Hematopoietic multipotent progenitor cell treated with erythropoietin and hydrocortisone succinate and interleukin-3 and kit ligand, for 4 days (in vitro differentiated cells): Measurements from ENCODE around the gene NUDT5.
"Not testable (repeated sequence)": the region's sequence is repeated elsewhere in the genome, so short reads cannot be mapped to it uniquely, and the experiment has no call there.

ENCODE experiments used
- DNase-seq: peaks from one replicate; pipeline ENCODE4 v3.0.0-alpha.2; 2015

Gene NUDT5

DNA sequence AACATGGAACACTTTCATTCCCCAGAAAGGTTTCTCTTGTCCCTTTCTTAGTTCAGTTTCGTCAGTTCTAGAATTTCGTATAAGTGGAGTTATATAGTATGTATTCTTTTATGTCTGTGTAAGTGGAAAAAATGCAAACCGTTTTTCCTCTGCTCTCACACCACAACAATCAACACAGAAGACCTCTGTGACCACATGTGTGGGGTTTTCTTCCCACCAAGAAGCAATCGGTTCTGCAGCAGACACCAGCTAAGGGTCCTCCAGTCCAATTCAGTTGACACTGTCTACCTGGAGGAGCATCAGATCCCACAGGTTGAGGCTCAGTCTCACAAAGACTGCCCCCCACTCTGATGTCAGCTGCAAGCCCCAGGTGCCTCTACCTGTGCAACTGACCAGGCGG lies 6.5 kb upstream of the NUDT5 start:
- no peak for DNase-seq

DNA sequence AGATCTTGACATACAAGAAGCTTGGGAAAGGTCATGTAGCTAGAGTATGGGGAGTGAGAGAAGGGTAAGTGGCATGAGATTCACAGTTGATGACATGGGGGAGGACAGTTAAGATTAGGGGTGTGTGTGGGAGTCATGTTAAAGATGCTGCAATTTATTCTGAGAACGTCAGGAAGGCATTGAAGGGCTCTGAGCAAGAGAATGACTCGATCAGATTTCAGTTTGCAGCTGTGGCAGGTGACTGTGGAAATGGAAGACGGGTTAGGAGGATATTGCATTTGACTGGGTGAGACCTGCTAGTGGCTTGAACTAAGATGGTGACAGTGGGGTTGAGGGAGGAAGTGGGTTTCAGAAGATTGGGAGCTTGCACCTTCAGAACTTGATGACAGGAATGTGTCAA lies 5.9 kb upstream of the NUDT5 start:
- DNase-seq = no peak

DNA sequence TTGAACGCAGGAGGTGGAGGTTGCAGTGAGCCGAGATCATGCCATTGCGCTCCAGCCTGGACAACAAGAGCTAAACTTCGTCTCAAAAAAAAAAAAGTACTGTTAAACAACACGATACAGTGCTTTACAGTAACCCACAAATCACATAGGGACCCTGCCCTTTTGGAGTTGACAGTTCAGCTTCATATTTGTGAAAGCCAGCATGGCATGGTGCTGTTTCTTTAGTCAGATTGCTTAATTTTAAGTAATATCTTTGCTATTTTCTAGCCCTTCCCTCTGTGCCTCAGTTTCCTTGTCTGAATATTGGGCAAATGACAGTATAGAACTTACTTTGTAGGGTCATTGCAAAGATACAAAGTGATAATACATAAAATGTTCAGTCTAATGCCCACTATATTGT lies 5.2 kb upstream of the NUDT5 start:
- DNase-seq = no peak

DNA sequence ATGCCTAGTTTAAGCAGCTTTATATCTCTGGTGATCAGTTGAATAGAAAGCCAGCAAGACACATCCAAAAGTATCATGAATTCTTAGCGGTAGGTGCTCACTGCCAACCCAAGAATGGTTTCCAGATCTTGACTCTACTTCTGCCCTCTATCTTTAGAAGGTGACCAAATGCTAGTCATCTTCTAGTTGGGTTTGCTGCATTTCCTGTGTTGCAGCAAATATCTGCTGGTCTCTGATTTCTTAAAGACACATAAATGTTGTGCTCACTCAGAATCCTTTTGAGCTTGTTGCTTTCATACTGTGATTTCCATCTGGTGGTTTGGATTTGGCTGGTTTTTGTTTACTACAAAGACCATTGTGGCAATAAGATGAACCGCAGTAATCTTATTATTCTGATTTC lies 2.5 kb upstream of the NUDT5 start:
- no peak for DNase-seq

DNA sequence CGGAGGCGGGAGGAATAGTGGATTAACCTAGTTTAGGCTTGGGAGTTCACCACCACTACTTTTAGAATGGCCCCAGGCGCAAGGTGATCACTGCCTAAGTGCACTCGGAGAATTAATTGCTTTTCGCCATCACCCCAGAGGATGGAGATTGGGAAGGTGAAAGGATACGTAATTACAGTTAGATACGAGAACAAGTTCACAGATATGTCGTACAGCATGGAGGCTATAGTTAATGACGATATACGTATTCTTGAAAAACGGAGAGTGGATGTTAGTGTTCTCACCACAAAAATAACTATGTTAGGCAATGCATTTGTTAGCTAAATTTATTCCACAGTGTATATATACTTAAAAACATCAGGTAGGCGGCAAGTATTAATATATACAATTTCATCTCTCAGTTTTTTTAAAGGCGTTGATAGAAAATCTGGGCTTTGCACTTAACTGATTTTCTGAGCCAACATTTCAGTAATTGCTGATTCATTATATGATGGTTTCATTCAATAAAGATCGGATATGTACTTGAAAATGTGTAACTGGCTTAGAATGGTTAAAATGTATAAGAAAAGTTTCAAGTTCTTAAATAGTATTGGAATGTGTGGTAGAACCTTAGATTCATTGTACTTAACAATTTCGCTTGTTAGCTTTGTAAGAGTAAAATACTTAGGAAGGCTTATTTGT lies 980 bp upstream of the NUDT5 start:
- no peak for DNase-seq

GRCh38 chr10:12195281-12195602 lies 449 bp downstream of the NUDT5 start:
- no peak for DNase-seq

- DNase-seq = peak; percentile 62
Observed at GRCh38 chr10:12194752-12195271, 879 bp downstream of the NUDT5 start.

DNA sequence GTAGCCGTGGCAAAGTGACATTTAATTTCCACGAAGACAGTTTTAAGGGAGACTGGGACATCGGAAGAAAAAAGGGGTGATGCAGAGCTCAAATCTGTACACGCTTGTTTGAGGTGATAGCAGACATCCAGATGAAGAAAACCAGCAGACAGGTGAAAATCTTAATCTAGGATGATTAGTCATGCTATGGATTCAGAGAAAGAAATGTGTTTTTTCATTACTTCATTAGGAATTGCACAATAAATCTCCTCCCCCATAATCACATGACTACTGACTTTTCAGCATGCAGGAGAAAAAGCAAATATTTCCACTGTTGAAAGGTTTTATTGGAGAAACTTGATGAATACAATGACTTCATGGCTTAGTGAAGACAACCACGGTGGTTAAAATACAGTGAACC lies 2.5 kb downstream of the NUDT5 start:
- no peak for DNase-seq

GRCh38 chr10:12191715-12192114 lies 4.0 kb downstream of the NUDT5 start:
- no peak for DNase-seq

DNA sequence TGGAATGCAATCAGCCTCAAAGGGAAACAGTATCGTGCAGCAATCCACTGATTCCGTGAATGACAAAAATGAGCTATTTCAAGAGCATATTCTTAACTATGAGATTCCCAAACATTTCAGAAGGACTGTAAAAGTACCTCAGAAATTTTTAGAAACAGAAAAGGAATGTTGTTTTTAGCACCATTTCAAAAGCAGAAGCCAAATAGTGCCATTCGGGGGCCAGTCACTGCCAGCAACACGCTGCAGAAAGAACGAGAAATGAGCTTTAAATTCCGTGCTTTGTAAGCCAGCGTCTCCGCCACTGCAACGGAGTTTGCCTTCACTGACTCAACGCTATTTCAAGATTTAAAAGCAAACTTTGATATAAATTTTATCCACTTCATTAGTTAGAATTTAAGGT lies 6.3 kb downstream of the NUDT5 start:
- no peak for DNase-seq

- DNase-seq = no peak
Observed at GRCh38 chr10:12188656-12189055, 7.0 kb downstream of the NUDT5 start.

GRCh38 chr10:12187321-12187905 lies 8.3 kb downstream of the NUDT5 start:
- no peak for DNase-seq

- no peak for DNase-seq
Observed at GRCh38 chr10:12186323-12186722, 9.4 kb downstream of the NUDT5 start.

DNA sequence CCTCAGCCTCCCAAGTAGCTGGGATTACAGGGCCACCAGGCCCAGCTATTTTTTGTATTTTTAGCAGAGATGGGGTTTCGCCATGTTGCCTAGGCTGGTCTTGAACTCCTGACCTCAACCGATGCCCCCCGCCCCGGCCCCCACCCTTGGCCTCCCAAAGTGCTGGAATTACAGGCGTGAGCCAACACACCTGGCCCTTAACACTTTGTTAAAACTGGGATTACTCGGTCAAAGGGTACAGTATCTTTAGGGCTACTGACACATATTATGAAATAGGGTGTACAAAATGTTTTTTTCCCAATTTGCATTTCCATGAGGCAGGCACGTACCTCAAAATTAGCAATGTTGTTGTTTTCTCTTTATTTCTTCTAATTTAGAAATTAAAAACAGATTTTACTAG lies 11.5 kb downstream of the NUDT5 start:
- no peak for DNase-seq

GRCh38 chr10:12181065-12181775 lies 14.5 kb downstream of the NUDT5 start:
- DNase-seq = peak; percentile 94

- DNase-seq = no peak
Observed at GRCh38 chr10:12180221-12180974, 15.3 kb downstream of the NUDT5 start.

DNA sequence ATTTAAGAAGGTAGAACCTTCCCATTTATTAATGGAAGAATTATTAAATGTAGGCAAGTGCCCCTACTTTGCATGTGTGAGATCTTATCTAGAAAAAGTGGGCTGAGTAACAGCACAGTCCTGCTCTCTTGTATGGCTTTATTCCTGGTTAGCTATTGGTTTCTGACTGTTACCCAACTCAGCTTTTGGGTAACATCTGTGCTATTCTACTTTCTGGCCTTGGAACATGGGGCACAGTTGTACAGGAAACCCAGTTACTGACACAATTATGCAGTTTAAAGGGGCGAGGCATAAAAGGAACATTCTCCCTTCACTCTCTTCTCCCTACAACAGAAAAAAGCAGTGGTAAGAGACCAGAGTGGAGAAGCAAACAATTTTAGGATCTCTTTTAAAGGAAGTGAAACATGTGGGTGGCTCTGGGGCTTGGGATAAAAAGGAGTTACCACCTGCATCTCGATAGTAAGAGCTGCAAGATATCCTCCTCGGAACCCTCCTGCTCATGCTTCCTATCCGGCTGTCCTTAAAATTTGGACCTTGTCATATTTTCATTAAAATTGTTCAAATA lies 16.0 kb downstream of the NUDT5 start:
- peak; percentile 66 for DNase-seq

GRCh38 chr10:12177642-12178041 lies 18.0 kb downstream of the NUDT5 start:
- no peak for DNase-seq

- DNase-seq = not testable (repeated sequence)
Observed at GRCh38 chr10:12171512-12171911, 24.2 kb downstream of the NUDT5 start.

DNA sequence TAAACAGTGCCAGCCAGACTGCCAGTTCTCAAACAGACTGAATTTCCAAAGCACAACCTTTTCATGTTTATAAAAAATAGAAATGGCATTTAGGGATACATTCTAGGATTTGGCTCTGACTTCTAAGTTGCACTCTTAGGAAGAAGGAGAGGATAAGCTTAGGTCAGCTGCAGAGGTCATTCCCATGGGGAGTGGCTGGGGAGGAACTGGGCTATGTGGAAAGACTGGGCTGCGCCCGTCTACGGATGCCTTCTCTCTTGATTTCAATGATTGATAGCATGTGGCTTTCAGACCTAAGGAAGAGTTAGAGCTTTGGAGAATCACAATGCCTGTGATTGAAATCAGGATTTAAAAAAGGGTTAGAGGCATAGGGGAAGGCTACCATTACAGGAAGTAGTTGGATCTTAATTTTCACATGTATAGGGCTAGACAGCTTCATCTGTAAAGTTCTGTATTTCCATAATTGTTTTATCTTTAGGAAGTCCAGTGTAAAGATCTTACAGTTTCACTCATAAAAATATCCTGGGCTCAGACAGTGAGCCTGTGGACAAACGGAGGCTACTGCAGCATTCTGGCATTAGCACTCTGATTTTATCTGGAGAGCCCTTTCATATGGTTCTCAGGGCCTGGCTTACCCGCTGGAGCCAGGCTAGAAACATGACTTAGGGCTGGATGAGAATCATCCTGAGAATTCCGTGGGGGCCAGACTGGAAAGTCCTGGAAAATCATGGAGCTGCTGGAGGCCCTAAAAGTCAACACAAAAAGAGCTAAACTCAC lies 29.5 kb downstream of the NUDT5 start:
- no peak for DNase-seq

DNA sequence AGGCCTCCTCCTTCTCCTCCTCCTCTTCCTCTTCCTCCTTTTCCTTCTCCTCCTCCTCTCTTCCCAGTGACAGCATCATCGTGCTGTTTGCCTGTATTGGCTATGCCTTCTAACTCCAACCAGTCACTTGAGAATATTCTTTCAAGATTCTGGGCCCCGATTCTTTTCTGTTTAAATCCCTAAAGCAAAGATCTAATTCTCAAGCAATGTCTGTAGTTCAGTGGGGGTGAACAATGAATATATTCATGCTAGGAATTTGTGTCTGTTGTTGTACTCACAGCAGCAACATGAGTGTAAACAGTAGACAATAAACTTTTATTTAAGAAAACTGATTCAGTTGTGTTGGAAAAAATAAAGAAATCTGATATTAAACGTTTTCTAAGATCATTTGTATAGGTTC lies 30.7 kb downstream of the NUDT5 start:
- no peak for DNase-seq

DNA sequence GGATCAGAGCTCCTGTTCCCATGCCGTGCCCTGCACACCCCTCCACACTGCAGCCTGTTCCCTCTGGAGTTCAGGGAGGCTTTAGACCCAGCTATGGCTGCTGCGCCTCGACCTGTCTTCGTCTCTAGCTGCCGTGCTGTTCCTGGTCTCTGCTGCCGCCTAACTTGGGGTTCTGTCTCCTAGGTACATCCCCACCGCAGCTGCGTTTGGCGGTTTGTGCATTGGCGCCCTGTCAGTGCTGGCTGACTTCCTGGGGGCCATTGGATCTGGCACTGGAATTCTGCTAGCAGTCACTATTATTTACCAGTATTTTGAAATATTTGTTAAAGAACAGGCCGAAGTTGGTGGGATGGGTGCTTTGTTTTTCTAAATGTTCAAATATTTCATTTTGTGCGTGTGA lies 31.6 kb downstream of the NUDT5 start:
- DNase-seq = no peak
